NOMO-1 treated with dmso at 0.1 percent for 144 hours (cell line): ENCODE measurements around the gene UPK3A.
A peak's percentile ranks its signal among the peaks of the same experiment; 100 is the strongest.
"Not testable (repeated sequence)": the region's sequence is repeated elsewhere in the genome, so short reads cannot be mapped to it uniquely, and the experiment has no call there.

ENCODE experiments used
- DNase-seq: peaks from one replicate; lab custom pipeline; 2025; ENCODE audit not compliant: unreplicated experiment; lab: John Stamatoyannopoulos, UW

UPK3A gene

GRCh38 chr22:45254789-45255278 lies 29.9 kb upstream of the UPK3A start:
- no peak for DNase-seq

DNA sequence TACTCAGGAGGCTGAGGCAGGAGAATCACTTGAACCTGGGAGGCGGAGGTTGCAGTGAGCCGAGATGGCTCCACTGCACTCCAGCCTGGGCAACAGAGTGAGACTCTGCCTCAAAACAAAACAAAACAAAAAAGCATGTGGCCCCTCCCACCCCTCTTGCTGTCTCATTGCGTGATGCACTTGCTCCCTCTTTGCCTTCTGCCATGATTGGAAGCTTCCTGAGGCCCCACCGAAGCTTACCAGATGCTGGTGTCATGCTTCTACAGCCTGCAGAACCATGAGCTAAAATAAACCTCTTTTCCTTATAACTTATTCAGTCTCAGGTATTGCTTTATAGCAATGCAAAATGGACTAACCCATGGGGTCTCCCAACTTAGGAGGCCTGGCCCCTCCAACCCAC lies 26.8 kb upstream of the UPK3A start:
- DNase-seq = not testable (repeated sequence)

GRCh38 chr22:45259754-45260394 lies 24.9 kb upstream of the UPK3A start:
- DNase-seq = no peak

DNA sequence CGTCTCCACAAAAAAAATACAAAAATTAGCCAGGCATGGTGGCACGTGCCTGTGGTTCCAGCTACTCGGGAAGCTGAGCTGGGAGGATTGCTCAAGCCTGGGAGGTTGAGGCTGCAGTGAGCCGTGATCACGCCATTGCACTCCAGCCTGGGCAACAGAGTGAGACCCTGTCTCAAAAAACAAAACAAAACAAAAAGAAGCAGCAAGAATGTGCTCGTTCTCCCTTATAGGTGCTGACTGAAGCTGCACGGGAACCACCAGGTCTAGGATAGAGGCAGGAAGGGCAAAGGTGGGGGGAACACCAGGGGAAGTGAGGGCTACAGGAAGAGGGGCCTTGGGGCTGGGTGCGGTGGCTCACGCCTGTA lies 24.4 kb upstream of the UPK3A start:
- not testable (repeated sequence) for DNase-seq

DNA sequence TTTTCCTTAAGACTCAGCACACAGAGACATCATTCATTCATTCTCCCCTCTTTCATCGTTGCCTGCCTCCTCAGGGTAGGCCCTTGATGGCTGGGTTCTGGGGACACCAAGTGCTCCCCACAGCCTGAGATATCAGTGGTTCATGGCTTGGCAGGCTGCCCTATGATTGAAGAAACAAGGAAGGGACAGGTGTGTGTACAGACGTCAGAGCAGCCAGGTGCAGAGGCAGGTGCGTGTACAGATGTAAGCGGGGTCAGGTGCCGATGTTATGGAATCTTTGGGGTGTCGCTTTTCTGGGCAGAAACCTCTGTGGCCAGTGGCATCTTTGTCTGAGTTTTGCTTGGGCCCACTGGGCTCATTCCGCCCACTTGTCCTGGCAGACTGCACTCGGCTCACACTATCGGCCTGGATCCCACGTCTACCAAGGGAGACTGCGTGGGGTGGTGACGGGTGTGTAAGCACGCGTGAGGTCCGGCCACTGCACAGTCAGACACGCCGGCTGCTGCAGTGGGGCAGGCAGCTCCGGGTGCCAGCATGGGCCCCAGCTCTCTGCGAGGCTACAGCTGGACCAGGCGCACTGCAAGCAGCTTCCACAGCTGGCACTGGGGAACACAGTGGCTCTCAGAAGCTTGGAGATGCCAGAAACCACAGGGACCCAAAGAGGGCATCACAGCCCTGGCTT lies 23.2 kb upstream of the UPK3A start:
- no peak for DNase-seq

- DNase-seq = no peak
Measured at GRCh38 chr22:45262195-45262930, 22.4 kb upstream of the UPK3A start.

- no peak for DNase-seq
Measured at GRCh38 chr22:45262931-45263462, 21.8 kb upstream of the UPK3A start.

DNA sequence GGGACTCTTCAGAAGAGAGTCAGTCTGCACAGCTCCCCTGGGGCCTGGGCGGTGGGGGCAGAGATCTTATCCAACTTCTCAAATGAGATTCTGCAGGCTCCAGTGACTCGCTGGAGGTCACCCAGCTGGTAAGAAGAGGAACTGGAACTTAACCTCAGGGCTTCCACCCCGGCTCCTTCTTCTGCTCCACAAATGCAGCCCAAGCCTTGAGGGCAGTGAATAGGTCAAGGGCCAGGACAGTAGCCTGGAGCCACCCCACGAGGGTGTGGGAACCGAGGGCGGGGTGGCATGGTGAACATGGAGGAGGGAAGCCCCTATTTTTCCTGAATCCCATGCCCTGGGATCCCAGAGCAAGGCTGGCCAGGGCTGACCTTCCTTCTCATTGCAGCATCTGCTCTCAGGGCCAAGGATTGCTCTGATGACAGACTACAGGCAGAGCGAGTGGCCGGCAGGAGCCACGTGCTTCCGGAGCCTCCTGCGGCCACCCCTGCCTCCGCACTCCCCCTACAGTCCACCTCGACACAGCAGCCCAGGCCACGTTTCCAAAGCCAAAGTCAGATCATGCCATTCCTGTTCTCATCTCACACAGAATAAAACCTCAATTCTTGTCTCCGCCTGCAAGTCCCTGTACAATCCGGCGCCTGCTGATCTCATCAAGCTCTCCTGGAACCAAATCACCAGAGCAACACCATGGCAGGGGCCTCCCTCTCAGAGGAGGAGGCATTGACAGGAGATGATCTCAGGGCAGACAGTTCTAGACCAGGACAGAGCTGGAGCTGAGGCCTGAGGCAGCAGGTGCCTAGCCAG lies 21.1 kb upstream of the UPK3A start:
- peak; percentile 88 for DNase-seq

DNA sequence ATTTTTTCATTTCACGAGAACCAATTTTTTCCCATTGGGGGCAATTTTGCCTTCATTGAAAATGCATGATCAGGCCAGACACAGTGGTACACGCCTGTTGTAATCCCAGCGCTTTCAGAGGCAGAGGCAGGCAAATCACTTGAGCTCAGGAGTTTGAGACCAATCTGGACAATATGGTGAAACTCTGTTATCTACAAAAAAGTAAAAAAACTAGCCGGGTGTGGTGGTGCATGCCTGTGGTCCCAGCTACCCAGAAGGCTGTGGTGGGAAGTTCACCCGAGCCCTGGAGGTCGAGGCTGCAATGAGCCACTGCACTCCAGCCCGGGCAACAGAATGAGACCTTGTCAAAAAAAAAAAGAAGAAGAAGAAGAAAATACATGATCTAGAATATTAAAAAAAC lies 19.2 kb upstream of the UPK3A start:
- no peak for DNase-seq

DNA sequence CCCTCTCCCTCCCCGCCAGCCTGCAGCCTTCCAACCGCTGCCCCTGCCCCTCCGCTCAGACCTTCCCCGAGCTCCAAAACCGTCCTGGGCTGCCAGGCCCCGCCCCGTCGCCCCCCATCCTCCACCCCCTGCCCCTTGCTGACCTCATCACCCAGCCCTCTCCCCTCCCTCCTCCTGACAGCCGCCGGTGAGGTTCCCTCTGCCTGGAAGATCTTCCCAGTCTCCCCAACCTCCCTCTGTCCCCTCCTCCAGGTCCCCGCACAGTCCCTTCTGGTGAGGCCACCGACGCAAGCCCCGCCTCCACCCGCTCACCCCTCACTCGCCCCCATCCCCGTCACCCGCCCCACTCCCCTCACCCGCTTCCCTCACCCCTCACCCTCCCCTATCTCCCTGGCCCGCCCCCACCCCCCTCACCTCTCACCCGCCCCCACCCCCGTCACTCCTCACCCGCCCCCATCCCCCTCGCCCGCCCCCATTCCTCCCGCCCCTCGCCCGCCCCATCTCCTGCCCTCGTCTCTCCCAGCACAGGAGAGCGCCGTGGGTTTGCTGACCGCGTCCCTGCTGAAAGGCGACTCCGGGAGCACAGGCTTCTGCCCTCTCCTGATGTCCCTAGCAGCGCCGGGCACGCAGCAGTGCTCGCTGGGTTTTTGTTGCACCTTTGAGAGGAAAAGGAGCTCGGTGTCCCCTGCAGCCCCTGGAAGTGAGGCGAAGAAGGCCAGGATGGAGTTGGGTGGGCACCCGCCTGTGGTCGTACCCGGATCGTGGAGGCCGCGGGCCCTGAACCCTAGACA lies 16.4 kb upstream of the UPK3A start:
- no peak for DNase-seq

DNA sequence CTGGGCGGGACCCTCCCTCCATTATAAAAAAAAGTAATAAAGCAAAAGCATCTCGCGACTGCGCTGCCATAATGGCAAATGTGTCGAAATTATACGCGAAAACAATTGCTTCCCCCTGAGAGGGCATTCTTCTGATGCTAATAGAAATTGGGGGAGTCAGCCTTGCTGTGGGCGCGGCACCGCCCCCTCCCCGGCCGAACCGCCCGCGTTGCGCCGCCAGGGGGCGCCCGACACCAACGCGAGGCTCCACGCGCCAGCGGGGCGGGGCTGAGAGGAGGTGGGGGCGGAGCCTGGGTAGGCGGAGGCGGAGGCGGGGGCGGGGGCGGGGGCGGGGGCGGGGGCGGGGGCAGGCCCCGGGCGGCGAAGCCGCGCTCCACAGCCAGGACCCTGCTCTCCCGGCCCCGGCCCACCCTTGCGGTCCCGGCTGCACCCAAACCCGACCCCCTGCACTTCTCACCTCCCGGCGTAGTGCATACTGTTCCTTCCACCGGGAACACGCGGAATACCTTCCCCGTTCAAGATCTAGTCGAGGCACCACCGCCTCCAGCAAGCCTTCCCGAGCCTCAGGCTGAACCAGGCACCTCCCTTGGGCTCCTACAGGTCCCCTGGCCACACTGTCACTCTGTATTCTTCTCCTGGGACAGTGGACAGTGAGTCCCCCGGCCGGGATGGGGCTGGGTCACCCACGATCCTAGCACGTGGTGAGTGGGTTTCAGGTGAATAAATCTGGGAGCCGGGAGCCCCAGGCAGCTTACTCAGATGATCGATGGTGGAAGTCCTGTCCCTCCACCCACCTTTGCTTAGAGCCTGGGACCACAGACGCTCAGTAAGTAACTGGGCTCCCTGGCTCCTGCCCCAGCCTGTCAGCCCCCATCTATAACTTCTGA lies 15.5 kb upstream of the UPK3A start:
- DNase-seq = peak; percentile 37

DNA sequence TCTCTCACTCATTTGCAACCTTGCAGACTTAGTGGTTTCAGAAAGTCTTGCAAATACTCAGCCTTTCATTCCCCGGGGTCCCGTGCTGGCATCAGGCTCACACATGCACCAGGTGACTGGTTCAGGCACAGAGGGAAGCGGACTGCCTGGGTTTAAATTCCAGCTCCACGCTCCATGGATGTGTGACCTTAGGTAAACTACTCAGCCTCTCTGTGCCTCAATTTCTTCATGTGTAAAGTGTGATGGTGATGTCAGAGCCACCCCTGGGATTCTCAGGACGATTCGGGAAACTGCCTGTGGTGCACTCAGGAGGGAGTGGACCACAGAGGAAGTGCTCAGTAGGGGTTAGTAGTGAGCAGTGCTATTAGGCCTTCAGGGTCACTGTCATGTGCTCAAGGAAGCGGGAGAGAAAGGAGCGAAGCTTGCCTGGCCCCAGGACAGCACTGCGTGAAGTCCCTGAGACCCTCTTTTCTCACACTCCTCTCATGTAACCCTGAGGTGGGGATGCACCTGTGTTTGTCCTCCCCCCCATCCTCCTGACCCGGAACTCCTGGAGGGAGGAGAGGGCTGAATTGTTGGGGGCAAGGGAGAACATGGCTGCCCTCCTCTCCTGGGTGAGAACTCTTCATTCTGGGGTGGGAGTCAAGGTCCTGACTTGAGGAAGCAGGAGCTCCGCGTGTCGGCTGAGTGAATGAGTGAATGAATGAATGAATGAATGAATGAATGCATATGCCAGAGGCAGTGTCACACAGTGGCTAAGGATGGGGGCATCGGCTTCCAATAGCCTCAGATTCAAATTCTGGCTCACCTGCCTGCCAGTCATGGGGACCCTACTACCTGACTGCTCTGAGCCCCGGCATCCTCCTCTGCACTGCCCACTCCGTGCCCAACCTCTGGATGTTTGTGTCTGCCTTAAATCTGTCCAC lies 14.4 kb upstream of the UPK3A start:
- no peak for DNase-seq

GRCh38 chr22:45271667-45272201 lies 13.0 kb upstream of the UPK3A start:
- no peak for DNase-seq

- no peak for DNase-seq
Measured at GRCh38 chr22:45272498-45272897, 12.3 kb upstream of the UPK3A start.

DNA sequence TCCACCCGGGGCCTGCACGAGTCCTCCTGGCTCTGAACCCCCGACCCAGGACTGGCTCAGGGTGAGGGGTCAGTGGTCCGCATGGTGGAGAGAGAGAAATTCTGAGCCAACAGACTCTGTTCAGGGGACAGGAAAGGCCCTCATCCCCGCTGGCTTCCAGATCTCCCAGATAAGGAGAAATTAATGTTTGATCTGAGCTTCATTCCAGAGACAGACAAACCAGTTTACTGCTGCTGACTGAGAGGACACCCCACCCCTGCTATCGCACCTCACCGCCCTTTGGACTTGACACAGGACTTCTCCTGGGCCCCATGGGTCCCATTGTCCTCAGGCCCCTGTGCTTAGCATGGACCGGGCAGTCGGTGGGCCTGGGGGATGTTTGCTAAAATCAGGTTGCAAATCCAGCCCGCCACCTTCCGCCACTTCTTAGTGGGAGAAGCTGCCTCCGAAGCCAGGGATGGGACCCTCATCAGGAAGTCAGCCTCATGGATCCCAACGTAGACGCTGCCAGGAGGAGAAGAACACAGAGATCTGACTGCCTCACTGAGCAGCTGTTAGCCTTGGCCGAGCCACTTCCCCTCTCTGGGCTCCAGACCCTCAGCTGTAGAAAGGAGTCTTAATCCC lies 11.2 kb upstream of the UPK3A start:
- DNase-seq = no peak

DNA sequence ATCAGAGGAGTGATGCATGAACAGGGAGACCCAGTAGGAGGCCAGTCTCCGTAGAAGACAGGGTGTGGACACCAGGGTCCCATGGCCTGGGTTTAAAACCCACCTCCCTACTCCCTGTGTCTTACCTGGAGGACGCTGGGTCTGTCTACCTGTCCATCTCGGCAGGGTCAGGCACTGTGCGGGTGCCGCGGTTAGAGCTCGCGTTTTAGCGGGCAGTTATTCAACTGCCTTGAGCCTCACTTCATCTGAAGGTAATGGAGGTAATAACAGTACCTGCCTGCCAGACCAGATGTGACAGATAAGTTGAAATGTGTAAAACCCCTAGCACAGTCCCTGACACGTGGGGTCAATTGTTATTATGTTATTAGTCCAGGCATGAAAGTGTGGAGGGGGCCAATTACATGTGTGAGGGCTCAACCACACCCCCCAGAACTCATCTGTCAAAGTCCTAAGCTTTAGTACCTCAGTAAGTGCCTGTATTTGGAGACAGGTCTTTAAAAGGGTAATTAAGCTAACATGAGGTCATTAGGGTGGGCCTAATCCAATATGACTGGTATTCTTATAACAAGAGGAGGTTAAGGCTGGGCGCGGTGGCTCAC lies 8.1 kb upstream of the UPK3A start:
- no peak for DNase-seq

DNA sequence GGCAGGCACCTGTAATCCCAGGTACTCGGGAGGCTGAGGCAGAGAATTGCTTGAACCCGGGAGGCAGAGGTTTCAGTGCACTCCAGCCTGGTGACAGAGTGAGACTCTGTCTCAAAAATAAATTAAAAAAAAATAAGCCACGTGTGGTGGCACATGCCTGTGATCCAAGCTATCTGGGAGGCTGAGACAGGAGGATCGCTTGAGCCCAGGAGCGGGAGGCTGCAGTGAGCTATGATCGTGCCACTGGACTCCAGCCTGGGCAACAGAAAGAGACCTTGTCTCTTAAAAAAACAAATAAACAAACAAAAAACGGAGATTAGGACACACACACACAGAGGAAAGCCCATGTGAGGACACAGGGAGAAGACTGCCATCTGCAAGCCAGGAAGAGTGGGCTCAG lies 7.0 kb upstream of the UPK3A start:
- not testable (repeated sequence) for DNase-seq
